Fibroblast of the conjunctiva (primary cell): ENCODE measurements around the gene ANKRD66.

Experiments used
- DNase-seq: peaks from one replicate; pipeline ENCODE4 v3.0.0-alpha.2; 2010; ENCODE audit warnings: low read depth

Gene ANKRD66

DNA sequence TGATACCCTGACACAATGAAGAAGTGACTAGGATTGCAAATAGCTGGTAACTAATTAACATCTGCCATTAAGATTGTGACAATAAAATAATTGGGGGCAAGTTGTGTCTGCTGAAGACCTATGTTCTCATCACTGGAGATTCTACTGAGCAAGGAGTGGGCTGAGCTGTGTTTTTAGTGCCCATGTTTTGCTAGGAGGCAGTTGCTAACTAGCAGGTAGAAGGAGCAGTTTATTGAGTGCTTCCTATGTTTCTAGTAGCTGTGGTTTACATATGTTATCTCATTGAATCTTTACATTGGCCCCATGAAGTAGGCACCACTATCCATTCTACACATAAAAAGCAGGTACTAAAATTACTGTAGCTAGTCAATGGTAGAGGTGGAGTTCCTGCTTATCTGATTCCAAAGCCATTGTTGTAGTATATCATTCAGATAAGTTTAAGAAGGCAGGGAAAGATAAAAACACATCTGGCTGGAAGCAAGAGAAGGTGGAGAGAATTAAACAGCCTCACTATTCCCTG is 43.7 kb downstream of the ANKRD66 start:
- DNase-seq, result no peak

GRCh38 chr6:46792635-46793034 is 45.9 kb downstream of the ANKRD66 start:
- DNase-seq, result no peak

DNA sequence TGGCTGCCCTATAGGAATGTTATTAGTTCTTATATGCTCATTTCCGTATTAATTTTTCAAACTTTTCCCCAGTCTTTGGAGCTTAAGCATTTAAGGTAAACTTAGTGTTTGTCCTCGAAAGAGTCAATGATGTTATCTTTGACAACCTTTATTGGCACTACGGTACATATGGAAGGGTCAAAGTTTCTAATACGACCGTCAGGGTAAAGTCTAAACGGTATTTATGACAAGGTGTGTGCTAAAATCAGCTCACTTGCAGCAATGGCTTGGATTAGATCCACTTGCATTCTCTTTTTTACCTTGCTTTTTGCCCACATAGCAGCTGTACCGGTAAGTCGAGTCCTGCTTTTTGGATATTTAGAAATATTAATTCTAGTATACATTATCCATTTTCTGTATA is 46.4 kb downstream of the ANKRD66 start, which contains the start of gene MEP1A:
MEP1A (plus strand) TSS at position 252 of the 400 bp plus-strand sequence; CDS start at position 262, 10 bp downstream.
- no peak for DNase-seq

DNA sequence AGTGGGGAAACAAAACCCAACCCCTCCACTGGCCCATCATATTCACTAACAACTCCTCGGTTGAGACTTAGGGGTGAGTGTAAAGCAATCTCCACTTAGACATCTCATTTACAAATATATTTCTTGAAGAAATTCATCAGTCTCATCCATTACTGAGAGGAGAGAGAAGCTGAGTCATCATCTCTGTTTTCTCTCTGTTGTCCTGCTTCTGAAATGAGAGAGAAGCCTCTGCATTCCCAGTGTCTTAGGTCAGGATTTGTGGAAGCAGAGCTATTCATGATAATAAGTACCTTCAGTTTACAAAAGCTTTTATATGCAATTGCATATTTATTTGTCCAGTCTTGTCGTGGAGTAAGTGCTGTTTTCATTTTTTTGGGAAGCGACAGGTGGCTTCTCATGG is 47.3 kb downstream of the ANKRD66 start:
- DNase-seq, result no peak

GRCh38 chr6:46795816-46796215 is 49.1 kb downstream of the ANKRD66 start:
- DNase-seq, result no peak

- DNase-seq, result no peak
Measured at GRCh38 chr6:46796848-46797580, 50.3 kb downstream of the ANKRD66 start.

DNA sequence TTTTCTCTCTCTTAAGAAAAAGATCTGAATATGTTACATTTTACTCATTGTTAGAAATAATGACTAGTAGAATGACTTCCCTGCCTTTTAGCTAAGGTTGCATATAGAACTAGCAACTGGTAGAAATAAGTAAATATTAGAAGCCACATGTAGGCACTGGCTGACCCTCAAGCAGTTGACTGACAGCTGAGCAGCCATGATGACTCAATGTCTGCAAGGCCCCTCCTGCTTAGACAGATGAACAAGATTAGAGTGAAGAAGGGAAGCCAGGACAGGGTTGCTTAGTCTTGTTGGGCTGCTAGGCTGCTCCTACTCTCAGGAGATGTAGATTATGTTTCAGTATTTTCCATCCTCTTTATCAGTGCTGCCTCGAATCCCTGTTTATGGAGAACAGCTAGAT is 52.9 kb downstream of the ANKRD66 start:
- DNase-seq, result no peak

GRCh38 chr6:46808806-46809205 is 62.1 kb downstream of the ANKRD66 start:
- no peak for DNase-seq
